Measurements from ENCODE around the gene NTRK2. TPM values are rescaled to one million over a fixed set of nuclear protein-coding genes. Genes with fewer than 3 reads are reported as not detected.

The NTRK2 gene
- total RNA-seq, 1 experiment from 2014 or later: not detected

- Histone ChIP-seq H3K27me3 (ENCODE audit: insufficient read depth, low read depth) (peaks cover 21% of the 10 kb centered on the region), H3K9me3 (ENCODE audit: insufficient read depth, low read depth) (no peaks in the 10 kb centered on the region), H3K27ac (no peak overlapping the region), H3K36me3 (ENCODE audit: low read depth) (no peaks in the 10 kb centered on the region), H2AFZ (no peak overlapping the region), H3K4me2 (no peak overlapping the region), H3K4me1 (replicated peaks; ENCODE audit: insufficient read depth) (no peaks in the 10 kb centered on the region), H3K9me2 (ENCODE audit: insufficient read depth) (no peaks in the 10 kb centered on the region), H4K20me1 (ENCODE audit: insufficient read depth) (no peaks in the 10 kb centered on the region), H3K4me3 (no peak overlapping the region), H3K79me2 (ENCODE audit: low read depth) (no peaks in the 10 kb centered on the region), H3F3A (ENCODE audit: insufficient read depth, low read depth) (no peaks in the 10 kb centered on the region)
- intact Hi-C loops (cut with micrococcal nuclease; ENCODE audit: unreplicated experiment): no loop called here
- TF ChIP-seq CTCF (conservative IDR thresholded peaks at IDR 0.05) (no peak), EZH2 (IDR thresholded peaks at IDR 0.05; ENCODE audit: low read depth) (no peak)
- DNase-seq: no peak
- no TSS peak for BruUV-seq (replicated peaks)
- POLR2A ChIA-PET (ENCODE audit: unreplicated experiment): no interaction called here
- CTCF ChIA-PET: no interaction called here
These were observed 85.4 kb downstream of the NTRK2 start for GRCh38 chr9:84754881-84755280.

GRCh38 chr9:84755380-84755779 is 85.9 kb downstream of the NTRK2 start:
- Histone ChIP-seq H3K4me3 (no peak overlapping the region), H4K20me1 (ENCODE audit: insufficient read depth) (no peaks in the 10 kb centered on the region), H3K36me3 (ENCODE audit: low read depth) (no peaks in the 10 kb centered on the region), H3K9me2 (ENCODE audit: insufficient read depth) (no peaks in the 10 kb centered on the region), H2AFZ (no peak overlapping the region), H3K27ac (no peak overlapping the region), H3K4me2 (no peak overlapping the region), H3K4me1 (replicated peaks; ENCODE audit: insufficient read depth) (no peaks in the 10 kb centered on the region), H3K9me3 (ENCODE audit: insufficient read depth, low read depth) (no peaks in the 10 kb centered on the region), H3K79me2 (ENCODE audit: low read depth) (no peaks in the 10 kb centered on the region), H3F3A (ENCODE audit: insufficient read depth, low read depth) (no peaks in the 10 kb centered on the region), H3K27me3 (ENCODE audit: insufficient read depth, low read depth) (peaks cover 18% of the 10 kb centered on the region)
- POLR2A ChIA-PET (ENCODE audit: unreplicated experiment): no interaction called here
- intact Hi-C loops (cut with micrococcal nuclease; ENCODE audit: unreplicated experiment): no loop called here
- no TSS peak for BruUV-seq (replicated peaks)
- no peak for TF ChIP-seq CTCF (conservative IDR thresholded peaks at IDR 0.05)
- TF ChIP-seq EZH2 (IDR thresholded peaks at IDR 0.05; ENCODE audit: low read depth): no peak
- CTCF ChIA-PET: no interaction called here
- no peak for DNase-seq

GRCh38 chr9:84756171-84756570 is 86.6 kb downstream of the NTRK2 start:
- H3K27me3 ChIP-seq (ENCODE audit: insufficient read depth, low read depth): peaks cover 15% of the 10 kb centered on the region
- DNase-seq: no peak
- BruUV-seq (replicated peaks): no TSS peak
- CTCF ChIA-PET: interaction anchor here (0.5 kb wide), 1 partner anchor 201 kb away, joined by 7 read pairs; no protein-coding TSS in a partner anchor
- H3F3A ChIP-seq (ENCODE audit: insufficient read depth, low read depth): no peaks in the 10 kb centered on the region
- H2AFZ ChIP-seq: no peak overlapping the region
- H3K79me2 ChIP-seq (ENCODE audit: low read depth): no peaks in the 10 kb centered on the region
- POLR2A ChIA-PET (ENCODE audit: unreplicated experiment): no interaction called here
- H3K27ac ChIP-seq: no peak overlapping the region
- H3K9me3 ChIP-seq (ENCODE audit: insufficient read depth, low read depth): no peaks in the 10 kb centered on the region
- no peak overlapping the region for H3K4me3 ChIP-seq
- no peak overlapping the region for H3K4me2 ChIP-seq
- no peaks in the 10 kb centered on the region for H3K36me3 ChIP-seq (ENCODE audit: low read depth)
- intact Hi-C loops (cut with micrococcal nuclease; ENCODE audit: unreplicated experiment): no loop called here
- H4K20me1 ChIP-seq (ENCODE audit: insufficient read depth): no peaks in the 10 kb centered on the region
- TF ChIP-seq CTCF (conservative IDR thresholded peaks at IDR 0.05): no peak
- TF ChIP-seq EZH2 (IDR thresholded peaks at IDR 0.05; ENCODE audit: low read depth): no peak
- no peaks in the 10 kb centered on the region for H3K9me2 ChIP-seq (ENCODE audit: insufficient read depth)
- no peaks in the 10 kb centered on the region for H3K4me1 ChIP-seq (replicated peaks; ENCODE audit: insufficient read depth)
